ENCODE measurements around the gene NCKAP5.
A peak's percentile ranks its signal among the peaks of the same experiment; 100 is the strongest.
"Not testable (repeated sequence)": the region's sequence is repeated elsewhere in the genome, so short reads cannot be mapped to it uniquely, and the experiment has no call there.

The NCKAP5 gene

DNA sequence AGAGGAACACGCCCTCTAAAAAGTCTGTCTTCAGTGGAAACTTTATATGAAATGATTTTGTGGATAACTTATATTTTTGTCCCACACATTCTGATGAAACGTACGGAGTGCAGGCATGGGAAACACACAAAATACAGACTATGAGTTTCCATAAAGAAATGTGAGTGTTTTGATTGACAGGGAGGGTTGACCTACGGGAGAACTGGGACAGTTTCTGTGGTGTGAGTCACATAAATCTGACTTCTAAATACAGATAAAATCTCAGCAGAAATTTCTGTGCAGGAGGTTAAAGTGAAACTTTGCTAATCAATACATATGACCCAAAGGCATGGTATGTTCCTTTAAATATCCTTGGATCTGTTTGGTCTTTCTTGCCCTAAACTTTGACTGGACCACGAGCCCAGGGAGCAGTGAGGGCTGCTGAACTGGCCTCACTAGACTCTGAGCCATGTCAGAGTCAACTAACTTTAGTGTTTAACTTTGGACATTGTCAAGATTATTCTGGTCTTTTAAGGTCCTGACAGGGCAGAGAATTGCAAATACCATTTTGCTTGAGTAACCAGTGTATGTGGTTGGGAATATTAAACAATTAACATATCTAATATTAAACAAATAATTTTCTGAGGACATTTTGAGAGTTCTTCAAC, 691.4 kb downstream of the NCKAP5 start:
- DNase-seq (ENCODE audit: low spot score): no peak

DNA sequence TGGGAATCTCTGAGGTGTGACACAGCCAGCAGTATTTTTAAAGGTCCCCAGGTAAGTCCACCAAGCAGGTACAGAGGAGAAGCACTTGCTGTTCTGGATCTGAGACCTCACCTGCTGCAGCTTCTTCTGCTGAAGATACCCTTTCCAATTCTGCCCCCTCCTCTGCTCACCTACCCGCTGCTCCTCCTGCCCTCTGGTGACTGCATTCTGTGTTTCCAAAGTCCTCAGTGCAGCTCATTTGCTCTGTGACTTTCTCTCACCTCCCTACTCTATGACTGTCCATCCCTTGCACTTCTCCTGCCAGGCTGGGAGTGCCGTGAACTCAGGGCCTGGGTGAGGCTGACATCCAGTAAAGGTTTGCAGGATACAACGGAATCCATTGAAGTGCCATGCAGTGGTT, 693.1 kb downstream of the NCKAP5 start:
- no peak for DNase-seq (ENCODE audit: low spot score)

GRCh38 chr2:132873738-132874137, 694.5 kb downstream of the NCKAP5 start:
- DNase-seq (ENCODE audit: low spot score): no peak

GRCh38 chr2:132871831-132872230, 696.4 kb downstream of the NCKAP5 start:
- no peak for DNase-seq (ENCODE audit: low spot score)

DNA sequence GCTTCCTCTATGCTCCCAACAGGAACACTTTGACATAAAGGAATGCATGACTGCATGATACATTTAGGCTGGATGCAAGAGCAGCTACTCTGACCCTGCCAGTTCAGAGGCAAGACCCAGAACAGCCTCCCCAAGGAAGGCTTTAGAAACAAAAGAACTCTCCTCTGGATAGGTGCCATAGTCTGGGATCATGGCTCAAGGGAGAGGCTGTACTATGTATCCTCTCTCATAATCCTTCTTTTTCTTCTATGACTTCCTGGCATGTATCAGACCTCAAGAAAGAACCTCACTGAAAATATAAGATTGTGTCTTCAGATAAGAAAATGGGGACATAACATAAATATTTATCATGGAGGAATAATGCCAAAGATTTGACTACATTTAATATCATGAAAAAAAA, 704.3 kb downstream of the NCKAP5 start:
- DNase-seq (ENCODE audit: low spot score): no peak

GRCh38 chr2:132860220-132860619, 708.0 kb downstream of the NCKAP5 start:
- no peak for DNase-seq (ENCODE audit: low spot score)

DNA sequence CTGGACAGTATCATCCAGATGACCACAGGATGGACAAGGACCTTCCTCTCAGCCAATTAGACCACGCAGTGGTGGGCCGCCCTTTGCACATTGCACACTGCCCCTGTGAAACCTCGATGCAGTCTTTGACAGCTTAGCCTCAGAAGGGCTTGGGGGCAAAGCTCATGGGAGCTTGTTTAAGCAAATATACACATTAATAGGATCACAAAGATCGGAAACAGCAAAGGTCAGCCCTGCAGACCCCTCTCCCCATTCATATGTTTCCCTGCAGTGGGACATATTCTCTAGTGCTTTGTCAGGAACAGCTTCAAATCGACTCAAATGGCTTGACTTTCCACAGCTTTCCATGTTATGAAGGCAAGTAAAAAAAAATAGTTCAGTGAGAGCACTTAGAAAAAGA, 708.7 kb downstream of the NCKAP5 start:
- no peak for DNase-seq (ENCODE audit: low spot score)

GRCh38 chr2:132857319-132857718, 710.9 kb downstream of the NCKAP5 start:
- DNase-seq (ENCODE audit: low spot score): no peak

- DNase-seq (ENCODE audit: low spot score): no peak
Measured at GRCh38 chr2:132850688-132851087, 717.6 kb downstream of the NCKAP5 start.

DNA sequence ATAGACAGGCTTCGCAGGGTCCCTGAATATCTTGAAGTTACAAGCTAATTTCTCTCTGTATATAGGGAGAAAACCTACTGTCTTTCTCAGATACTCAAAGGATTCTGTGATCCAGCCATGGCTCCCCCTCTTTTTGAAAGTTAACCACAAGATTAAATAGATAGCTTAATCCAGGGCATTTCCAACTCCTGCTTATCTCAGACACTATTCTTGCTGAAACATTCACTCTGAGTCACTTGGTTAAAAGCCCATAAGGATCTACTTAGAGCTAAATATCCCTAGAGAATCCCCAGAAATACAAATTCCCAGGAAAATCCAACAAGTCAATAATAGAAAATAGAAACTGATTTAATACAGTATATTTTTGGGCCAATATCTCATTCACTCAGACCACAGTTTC, 719.1 kb downstream of the NCKAP5 start:
- no peak for DNase-seq (ENCODE audit: low spot score)

DNA sequence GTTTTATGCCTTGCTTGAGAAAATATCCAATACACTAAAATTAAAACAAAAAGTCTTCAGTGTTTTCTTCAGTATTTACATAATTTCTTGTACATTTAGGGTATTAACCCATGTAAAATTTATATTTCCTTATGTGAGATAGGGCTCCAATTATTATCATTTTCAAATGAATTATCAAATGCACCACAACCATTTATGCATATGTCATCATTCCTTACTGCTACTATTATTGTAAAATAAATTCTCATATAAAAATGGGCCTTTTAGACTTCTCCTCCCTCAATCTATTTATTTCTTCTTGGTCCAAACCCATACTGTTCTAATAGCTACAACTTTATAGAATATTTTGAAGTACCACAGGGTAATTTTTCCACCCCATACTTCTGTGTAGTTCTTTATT, 722.9 kb downstream of the NCKAP5 start:
- DNase-seq (ENCODE audit: low spot score): no peak

DNA sequence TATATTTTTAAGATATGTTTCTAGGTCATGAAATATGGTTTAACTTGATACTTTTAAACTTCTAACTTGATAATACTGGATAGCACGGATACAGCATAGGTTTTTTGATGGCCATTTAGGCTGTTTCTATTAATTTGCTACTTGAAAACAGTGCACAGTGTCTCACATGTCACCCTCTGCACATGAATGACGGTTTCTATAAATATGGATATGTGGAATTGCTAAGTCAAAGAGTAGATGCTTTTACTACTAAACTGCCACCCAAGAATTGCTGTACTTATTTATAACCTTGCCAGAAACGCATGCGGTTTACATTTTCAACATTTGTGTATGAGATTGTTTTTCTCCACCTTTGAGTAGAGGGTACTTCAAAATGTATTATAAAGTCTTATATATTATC, 723.7 kb downstream of the NCKAP5 start:
- no peak for DNase-seq (ENCODE audit: low spot score)

DNA sequence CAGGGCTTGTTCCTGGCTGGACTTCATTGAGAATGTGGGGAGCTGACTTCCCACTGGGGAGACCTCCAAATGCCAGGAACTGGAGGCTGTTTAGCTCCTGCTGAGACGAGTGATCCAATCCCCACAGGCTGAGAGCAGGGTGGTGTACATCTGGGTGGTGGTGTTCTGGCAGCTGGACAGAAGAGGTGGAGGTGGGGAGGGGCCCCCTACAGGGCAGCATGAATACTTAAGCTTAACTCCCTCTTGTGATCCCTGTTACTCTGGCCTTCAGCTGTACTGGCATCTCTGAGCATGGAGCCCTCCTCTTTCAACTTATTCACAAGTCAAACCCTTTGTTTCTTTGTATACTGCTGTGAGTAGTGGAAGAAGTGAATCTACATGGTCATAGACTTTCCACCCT, 730.5 kb downstream of the NCKAP5 start:
- DNase-seq (ENCODE audit: low spot score): no peak

DNA sequence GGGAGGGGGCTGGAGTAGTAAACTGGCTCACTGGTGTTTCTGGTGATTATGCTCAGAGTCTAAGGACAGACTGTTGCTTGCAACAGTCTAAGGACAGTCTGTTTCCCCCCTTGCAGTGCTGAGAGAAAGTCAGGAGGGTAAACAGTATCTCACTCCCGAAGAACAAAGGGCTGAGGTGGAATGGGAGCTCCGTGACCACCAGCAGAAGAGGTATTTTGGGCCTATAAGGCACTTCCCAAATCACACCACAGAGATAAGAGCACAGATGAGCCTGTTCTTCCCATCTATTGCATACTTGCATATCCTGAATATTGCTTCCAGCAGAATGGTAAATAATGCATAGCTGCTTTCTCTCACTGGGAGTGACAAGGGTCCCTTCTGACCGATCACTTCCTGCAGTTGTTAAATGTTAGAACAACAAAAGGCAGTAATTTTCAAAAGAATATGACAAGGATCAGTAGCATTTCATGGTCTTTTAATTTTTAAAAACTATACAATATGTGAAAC, 737.9 kb downstream of the NCKAP5 start:
- no peak for DNase-seq (ENCODE audit: low spot score)

- DNase-seq (ENCODE audit: low spot score): no peak
Measured at GRCh38 chr2:132825601-132826000, 742.7 kb downstream of the NCKAP5 start.

GRCh38 chr2:132824716-132825115, 743.5 kb downstream of the NCKAP5 start:
- no peak for DNase-seq (ENCODE audit: low spot score)

DNA sequence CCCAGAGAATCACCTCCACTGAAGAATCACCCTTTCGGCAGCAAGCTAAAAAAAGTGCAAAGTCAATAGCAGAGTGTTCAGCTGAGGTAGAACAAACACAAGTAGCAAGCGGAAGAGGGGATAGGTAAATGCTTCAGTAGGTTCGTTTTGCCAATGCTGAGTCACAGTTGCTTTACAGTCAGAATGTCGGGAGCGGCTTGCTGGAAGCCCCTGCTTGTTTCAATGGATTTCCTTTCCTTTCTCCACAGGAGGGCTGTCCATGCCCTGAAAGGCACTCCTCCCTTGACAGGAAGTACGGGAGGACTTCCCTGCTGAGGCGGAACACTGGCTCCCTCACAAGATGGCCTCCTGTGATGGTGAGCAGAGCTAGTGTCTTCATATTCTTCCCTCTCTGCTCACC, 752.0 kb downstream of the NCKAP5 start:
- DNase-seq (ENCODE audit: low spot score): no peak

GRCh38 chr2:132815516-132815915, 752.7 kb downstream of the NCKAP5 start:
- DNase-seq (ENCODE audit: low spot score): no peak

- no peak for DNase-seq (ENCODE audit: low spot score)
Measured at GRCh38 chr2:132814651-132815050, 753.6 kb downstream of the NCKAP5 start.

DNA sequence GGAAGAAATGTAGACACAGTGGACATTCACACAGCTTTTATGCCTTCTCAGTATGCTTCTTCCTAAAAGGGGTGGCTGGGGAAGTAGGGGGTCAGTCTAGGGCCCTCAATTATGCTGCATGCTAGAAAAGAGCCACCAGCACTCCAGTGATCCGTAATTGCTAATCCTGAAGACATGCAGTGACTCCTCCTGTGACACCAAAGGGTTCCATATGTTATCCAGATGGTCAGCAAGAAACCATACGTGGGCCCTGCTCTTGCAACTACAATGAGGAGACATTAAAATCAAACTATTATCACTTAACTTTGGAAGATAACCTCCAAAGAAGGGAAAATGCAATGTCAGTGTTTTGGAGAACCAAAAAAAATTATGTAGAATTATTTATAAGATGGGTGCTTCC, 754.8 kb downstream of the NCKAP5 start:
- DNase-seq (ENCODE audit: low spot score): no peak

DNA sequence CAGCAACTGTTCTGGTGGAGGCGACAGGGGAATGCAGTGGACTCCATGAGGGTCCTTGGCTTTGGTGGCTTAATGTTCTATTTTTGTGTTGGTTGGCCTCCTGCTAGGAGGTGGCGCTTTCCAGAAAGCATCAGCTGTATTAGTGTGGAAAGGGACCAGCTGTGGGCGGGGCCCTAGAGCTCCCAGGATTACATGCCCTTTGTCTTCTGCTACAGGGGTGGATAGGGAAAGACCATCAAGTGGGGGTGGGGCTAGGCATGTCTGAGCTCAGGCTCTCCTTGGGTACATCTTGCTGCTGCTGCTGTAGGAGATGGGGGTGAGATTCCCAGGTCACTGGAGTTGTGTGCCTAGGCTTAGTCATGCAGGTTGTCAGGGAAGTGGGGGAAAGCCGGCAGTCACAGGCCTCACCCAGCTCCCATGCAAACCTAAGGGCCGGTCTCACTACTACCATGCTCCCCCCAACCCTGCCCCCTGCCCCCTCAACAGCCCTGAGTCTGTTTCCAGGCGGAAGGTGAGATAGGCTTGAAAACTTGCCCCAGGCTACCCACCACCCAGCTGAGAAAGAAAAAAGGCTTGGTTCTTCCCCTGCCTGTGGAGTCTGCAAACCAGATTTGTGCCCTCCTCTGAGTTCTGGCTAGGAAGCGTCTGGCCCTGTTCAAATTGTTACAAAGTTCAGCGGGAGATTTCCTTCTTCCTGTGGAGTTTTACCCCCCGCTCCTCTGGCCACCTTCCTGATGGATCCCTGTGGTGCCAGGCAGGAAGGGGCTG, 756.9 kb downstream of the NCKAP5 start:
- DNase-seq (ENCODE audit: low spot score): no peak

GRCh38 chr2:132809962-132810361, 758.3 kb downstream of the NCKAP5 start:
- not testable (repeated sequence) for DNase-seq (ENCODE audit: low spot score)

- peak; percentile 7 for DNase-seq (ENCODE audit: low spot score)
Measured at GRCh38 chr2:132804051-132804450, 764.2 kb downstream of the NCKAP5 start.

DNA sequence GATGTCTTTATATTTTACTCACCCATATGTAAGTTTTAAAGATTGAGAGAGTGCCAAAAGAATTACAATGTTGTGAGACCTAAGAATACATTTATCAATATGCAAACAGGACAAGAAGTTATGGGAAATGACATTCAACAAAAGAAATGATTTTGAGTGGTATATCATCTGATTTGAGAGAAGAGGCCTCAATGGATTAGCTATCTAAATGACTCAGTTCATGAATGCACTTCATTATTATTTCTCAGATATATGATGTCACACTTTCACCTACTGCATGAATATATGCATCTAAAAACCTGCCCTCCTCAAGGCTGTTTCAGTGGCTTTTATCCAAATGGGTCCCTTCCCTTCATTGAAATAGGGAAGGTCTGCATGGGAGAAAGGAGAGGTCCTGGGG, 769.9 kb downstream of the NCKAP5 start:
- DNase-seq (ENCODE audit: low spot score): no peak
